Anterior cingulate cortex (tissue), 58 donors: ENCODE results near the gene PTPN7.
"Not testable (repeated sequence)": the region's sequence is repeated elsewhere in the genome, so short reads cannot be mapped to it uniquely, and the experiment has no call there.

Experiments
- DNase-seq, 58 donors: peaks; one replicate each; lab custom pipeline; 2025; lab: John Stamatoyannopoulos, UW

Gene PTPN7

DNA sequence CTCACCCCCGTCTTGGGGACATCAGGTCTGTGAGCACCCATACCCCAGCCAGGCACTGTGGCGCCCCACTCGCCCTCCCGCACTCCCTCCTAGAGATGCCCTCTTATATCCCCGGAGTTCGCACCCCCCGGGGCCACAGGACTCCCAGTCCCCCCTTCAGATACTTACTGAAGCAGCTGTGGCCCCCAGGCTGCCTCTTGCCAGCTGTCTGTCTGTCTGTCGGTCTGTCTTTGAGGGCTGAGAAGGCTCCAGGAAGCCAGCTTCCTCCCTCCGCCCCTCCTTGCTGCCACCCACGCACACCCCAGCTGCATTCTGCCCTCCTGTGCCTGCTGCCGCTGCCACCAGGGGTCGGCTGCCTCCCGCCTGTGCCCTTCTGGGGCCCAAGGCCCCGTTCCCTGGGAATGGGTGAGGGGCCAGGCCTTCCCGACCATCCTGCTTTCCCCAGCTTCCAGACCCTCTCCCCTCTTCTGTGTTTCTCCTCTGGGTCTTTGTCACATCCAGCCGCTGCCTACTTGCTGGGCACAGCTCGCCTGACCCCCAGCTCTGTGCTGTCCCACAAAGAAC lies at the start of gene PTPN7:
TSS of gene PTPN7 (minus strand) at position 226 of the 564 bp plus-strand sequence. CDS start 1,200 bp downstream, outside the sequence.
- DNase-seq = no peak

DNA sequence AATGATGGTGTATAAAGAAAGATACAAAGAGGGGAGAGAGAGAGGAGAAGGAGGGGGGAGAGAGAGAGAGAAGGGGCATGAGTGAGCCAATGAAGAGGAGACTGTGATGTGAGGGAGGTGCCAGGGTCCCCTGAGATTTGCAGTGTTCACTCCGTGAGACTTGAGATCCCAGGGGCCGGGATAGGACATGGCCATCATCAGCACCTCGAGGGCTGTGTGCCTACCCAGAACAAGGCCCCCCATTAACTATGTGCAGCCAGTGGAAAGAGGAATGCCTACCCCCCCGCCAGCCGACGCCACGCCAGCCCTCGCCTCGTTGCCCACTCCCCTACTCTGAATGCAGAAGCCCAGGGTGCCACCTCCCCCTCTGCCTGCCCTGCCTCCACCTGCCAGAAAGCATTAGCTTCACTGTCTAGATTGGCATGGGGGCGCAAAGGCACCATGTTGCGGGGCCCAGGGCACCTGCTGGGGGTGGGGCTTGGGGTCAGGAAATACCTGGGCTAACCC lies 48.0 kb upstream of the PTPN7 start:
- DNase-seq = no peak

DNA sequence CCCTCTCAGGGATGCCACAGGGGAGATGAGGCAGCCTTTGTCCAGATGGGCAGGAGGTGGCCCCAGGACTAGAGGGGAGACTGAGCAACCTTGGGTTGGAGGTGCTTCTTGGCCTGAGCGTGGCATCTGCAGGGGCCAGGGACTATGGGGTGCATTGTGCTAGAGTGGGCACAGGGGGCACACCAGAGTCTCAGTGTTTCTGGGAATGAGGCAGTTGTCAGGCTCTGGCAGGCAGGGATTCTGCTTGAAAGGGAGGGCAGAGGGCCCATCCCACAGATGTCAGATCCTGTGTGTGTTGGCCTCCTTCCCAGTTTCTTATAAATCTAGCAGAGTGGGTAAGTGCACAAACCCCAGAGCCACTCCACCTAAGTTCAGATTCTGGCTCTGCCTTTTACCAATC lies 46.9 kb upstream of the PTPN7 start:
- DNase-seq = no peak

GRCh38 chr1:202205523-202206190 lies 45.3 kb upstream of the PTPN7 start:
- no peak for DNase-seq

DNA sequence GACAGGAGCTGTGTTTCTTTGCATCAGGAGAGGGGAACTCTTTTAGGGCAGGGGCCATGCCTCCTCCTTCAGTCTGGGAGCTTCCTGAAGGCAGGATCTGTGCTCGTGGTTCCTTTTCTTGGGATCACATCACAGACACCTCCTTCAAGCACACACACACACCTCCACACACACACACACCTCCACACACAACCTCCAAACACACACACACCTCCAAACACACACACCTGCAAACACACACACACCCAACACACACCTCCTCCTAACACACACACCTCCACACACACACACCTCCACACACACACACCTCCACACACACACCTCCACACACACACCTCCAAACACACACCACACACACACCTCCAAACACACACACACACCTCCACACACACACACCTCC lies 43.7 kb upstream of the PTPN7 start:
- no peak for DNase-seq

GRCh38 chr1:202203238-202204039 lies 43.0 kb upstream of the PTPN7 start:
- DNase-seq = no peak

GRCh38 chr1:202202500-202203168 lies 42.2 kb upstream of the PTPN7 start:
- no peak for DNase-seq

DNA sequence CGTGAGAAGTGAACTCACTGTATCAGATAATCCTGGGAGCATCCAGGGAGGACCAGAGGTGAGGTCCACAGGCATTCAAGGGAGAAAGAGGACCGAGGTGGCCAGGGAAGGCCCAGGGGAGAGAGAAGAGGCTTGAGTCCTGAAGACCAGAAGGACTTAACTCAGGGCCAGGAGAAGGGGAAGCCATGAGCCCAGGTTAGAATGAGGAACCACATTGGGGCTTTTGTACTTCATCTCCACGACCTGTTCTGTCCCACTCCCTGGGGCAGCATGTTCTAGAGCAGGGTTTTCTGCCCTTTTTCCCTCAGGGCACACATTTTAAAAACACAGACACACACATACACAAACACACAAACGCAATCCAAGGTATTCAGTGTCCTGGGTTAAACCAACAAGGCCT lies 41.6 kb upstream of the PTPN7 start:
- DNase-seq = no peak

- no peak for DNase-seq
Measured at GRCh38 chr1:202201266-202201665, 40.9 kb upstream of the PTPN7 start.

- DNase-seq = peak in 19 of 58 donors; percentile 2 to 59 (median 18)
Measured at GRCh38 chr1:202200669-202201068, 40.3 kb upstream of the PTPN7 start.

- DNase-seq = no peak
Measured at GRCh38 chr1:202200112-202200548, 39.7 kb upstream of the PTPN7 start.

DNA sequence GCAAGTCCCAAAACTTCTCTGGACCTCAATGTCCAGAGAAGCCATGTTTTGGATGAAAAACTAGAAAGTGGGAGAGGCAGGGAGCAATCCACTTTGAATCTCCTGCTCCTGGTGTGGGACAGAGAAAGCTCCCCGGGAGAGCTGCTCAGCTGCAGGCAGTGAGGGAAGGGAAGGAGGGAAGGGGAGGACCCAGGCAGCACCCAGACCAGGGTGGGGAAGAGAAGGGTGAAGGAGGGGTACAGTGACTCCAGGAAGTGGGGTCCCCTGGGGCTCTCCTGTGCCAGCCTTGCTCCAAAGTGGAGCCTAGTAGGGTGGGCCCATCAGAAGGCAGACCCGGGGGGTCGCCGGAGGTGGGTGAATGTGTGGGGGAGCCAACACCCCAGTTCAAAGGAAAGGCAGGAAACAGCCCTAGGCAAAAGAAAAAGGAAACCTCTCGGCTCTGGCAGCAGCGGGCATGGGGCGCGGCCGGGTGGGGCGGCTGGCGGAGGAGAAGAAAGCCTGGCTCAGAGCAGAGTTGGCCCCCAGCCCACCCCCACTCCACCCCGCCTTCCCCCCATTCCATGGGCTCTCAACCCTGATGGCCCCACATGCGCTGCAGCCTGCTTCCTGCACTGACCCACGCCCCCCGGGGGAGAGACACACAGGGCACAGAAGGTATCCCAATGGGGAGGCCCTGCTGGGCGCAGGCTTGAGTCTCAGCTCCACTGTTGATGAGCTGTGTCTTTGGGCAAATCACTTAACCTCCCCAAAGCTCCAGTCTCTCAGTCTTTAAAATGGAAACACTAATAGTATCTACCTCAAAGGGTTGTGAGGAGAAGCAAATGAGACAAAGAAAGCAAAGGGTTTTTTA lies 38.9 kb upstream of the PTPN7 start:
- no peak for DNase-seq

GRCh38 chr1:202198366-202198724 lies 37.9 kb upstream of the PTPN7 start:
- DNase-seq = no peak

DNA sequence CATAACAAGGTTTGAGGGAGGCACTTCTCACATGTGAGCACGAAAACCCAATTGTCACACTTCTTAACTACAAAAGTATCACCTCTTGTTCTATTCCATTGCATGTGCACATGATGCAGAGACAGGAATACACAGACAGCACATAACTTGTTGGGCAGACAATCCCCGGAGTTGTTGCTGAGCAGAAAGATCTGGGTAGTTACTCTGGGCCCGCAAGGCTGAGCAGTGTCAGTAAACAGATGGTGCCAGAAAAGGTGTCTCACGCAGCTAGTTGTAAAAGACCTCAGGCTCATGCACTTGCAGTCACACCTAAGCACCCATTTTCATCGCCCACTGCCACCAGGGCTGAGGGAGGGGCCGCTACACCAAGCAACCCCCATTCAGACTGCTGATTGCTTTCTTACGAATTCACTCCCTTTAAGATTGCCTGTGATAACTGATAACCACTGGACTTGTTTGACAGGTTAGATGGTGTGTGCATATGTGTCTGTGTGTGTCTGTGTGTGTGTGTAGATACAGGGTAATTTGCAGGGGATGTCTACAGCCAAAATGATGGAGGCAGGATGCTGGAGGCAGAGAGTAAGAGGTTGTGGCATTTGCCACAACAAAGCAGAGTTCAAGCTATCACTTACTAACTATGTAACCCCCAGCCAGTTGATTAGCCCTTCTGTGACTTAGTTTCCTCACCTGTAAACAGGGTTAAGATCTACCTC lies 37.4 kb upstream of the PTPN7 start:
- DNase-seq = no peak

- DNase-seq = no peak
Measured at GRCh38 chr1:202194328-202194648, 33.9 kb upstream of the PTPN7 start.

DNA sequence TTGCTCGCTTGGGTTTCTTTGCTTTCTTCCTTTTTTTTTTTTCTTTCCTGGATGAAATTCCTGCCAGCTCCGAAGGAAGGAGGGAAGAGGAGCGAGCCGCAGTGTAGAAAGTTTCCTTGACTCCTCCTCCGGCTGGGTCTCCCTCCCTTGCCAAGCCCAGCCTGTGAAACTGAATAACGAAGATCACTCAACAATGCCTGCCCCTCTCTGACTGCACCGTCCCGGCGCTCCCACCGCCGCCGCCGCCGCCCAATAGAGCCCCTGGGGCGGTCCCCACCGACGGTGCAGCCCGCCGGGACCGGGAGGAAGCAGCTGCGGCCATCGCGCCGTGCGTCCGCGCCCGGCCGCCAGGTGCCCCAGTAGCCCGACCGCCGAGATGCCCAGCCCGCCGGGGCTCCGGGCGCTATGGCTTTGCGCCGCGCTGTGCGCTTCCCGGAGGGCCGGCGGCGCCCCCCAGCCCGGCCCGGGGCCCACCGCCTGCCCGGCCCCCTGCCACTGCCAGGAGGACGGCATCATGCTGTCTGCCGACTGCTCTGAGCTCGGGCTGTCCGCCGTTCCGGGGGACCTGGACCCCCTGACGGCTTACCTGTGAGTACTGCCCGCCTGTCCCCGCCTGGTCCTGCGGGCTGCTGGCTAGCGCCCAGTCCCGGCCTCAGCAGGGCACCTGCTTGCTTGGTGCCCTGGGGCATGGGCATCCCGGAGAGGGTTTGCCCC lies 33.4 kb upstream of the PTPN7 start, which contains the start of gene LGR6:
TSS of gene LGR6 (plus strand) at position 186 of the 714 bp plus-strand sequence. CDS start at position 377, 191 bp downstream.
- no peak for DNase-seq

GRCh38 chr1:202192770-202193613 lies 32.6 kb upstream of the PTPN7 start:
- peak in 28 of 58 donors; percentile 2 to 55 (median 16) for DNase-seq

DNA sequence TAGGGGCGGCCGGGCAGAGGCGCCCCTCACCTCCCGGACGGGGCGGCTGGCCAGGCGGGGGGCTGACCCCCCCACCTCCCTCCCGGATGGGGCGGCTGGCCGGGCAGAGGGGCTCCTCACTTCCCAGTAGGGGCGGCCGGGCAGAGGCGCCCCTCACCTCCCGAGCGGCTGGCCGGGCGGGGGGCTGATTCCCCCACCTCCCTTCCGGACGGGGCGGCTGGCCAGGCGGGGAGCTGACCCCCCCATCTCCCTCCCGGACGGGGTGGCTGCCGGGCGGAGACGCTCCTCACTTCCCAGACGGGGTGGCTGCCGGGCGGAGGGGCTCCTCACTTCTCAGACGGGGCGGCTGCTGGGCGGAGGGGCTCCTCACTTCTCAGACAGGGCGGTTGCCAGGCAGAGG lies 31.0 kb upstream of the PTPN7 start:
- not testable (repeated sequence) for DNase-seq
